RPMI8226 (cell line): ENCODE results near the gene PDE8B.
A peak's percentile ranks its signal among the peaks of the same experiment; 100 is the strongest.

ENCODE experiments used
- DNase-seq: peaks from one replicate; pipeline ENCODE4 v3.0.0-alpha.2; 2015

Gene PDE8B

GRCh38 chr5:77326986-77327734 is 116.7 kb downstream of the PDE8B start:
- DNase-seq = no peak

GRCh38 chr5:77328930-77329647 is 118.6 kb downstream of the PDE8B start:
- no peak for DNase-seq

GRCh38 chr5:77329664-77330430 is 119.4 kb downstream of the PDE8B start:
- no peak for DNase-seq

- DNase-seq = no peak
Observed at GRCh38 chr5:77333036-77333435, 122.6 kb downstream of the PDE8B start.

GRCh38 chr5:77333451-77334123 is 123.1 kb downstream of the PDE8B start:
- DNase-seq = no peak

- no peak for DNase-seq
Observed at GRCh38 chr5:77337246-77337645, 126.8 kb downstream of the PDE8B start.

GRCh38 chr5:77337686-77338085 is 127.2 kb downstream of the PDE8B start:
- no peak for DNase-seq

- no peak for DNase-seq
Observed at GRCh38 chr5:77339337-77339890, 128.9 kb downstream of the PDE8B start.

GRCh38 chr5:77343165-77343564 is 132.7 kb downstream of the PDE8B start:
- no peak for DNase-seq

- no peak for DNase-seq
Observed at GRCh38 chr5:77347435-77348098, 137.1 kb downstream of the PDE8B start.

- no peak for DNase-seq
Observed at GRCh38 chr5:77353251-77353650, 142.8 kb downstream of the PDE8B start.

- peak; percentile 13 for DNase-seq
Observed at GRCh38 chr5:77354454-77354853, 144.0 kb downstream of the PDE8B start.

- DNase-seq = peak; percentile 29
Observed at GRCh38 chr5:77355080-77355479, 144.6 kb downstream of the PDE8B start.

- no peak for DNase-seq
Observed at GRCh38 chr5:77355751-77356150, 145.3 kb downstream of the PDE8B start.

GRCh38 chr5:77356740-77357139 is 146.3 kb downstream of the PDE8B start:
- peak; percentile 11 for DNase-seq

GRCh38 chr5:77358255-77359205 is 148.1 kb downstream of the PDE8B start:
- no peak for DNase-seq

GRCh38 chr5:77359231-77359630 is 148.8 kb downstream of the PDE8B start:
- no peak for DNase-seq

- no peak for DNase-seq
Observed at GRCh38 chr5:77360381-77360780, 149.9 kb downstream of the PDE8B start.

GRCh38 chr5:77360973-77361372 is 150.5 kb downstream of the PDE8B start:
- DNase-seq = no peak

GRCh38 chr5:77366717-77367500 is 156.4 kb downstream of the PDE8B start:
- DNase-seq = no peak
